SIG-M5 (cell line): ENCODE results near the gene CDC5L.

ENCODE experiments used
- DNase-seq: peaks from one replicate; lab custom pipeline; 2025; lab: John Stamatoyannopoulos, UW

The CDC5L gene

DNA sequence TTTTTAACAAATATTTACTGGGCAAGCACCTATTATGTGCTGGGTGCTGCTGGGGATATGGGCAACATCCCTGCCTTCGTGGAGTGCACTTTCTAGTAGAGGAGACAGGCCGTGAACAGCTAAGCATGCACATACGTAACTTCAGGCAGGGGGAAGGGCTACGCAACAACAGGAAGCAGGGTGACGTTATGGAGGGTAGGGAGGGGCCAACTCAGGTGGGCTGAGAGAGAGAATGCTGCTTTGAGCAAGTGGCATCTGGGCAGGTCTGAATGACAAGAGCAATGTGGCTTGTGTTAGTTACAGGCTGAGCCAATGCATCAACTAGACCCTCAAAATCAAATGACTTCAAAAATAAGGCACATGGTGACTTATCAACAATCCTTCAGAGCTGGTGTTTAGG is 112.1 kb downstream of the CDC5L start:
- no peak for DNase-seq
